AG09309 (cell line): ENCODE data around the gene RPL10A.

ENCODE experiments used
- DNase-seq: peaks from one replicate; pipeline ENCODE4 v3.0.0-alpha.2; 2010; ENCODE audit warnings: low read depth
- H3K4me3 ChIP-seq: 2 replicates; pipeline ENCODE4 v1.5.1; 2011; ENCODE audit warnings: mild to moderate bottlenecking, low read depth, low read length, moderate library complexity; ENCODE audit not compliant: control insufficient read depth
- TF ChIP-seq, protein P1 (sequence below): IDR thresholded peaks from 2 replicates; pipeline ENCODE4 v1.5.1; 2011; ENCODE audit warnings: mild to moderate bottlenecking, low read depth, low read length, inconsistent platforms; ENCODE audit not compliant: insufficient read depth, control insufficient read depth; ENCODE audit errors: missing control alignments

RPL10A gene

DNA sequence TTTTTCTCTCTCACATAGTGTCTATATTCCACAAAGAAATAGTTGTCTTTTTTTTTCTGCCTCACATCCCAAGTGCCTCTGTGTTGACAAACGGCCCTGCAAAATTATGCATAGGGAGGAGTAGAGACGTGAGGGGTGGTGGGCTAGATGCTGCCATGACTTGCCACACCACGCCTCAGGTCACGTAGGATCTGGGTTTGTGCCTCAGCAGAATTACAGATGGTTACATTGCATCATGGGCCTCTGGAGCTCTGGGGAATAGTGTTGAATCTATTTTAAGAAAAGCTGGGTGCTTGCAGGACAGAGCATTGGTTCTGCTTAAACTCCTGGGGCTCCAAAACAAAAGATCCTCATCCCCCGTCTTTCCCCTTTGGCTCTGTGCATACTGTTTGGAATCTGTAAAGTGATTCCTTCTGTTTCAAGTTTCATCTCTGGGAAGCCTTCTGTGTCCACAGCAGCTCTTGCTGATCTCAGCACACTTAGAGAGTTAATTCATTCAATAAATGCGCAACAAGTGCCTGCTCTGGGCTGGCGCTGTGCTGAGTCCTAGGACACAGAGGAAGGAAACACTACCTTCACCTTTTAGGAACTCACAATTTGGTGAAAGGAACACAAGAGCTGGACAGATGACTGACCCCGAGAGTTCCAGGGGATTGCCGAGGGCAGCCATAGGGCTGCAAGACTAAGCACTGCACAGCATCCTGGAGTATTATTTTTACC is 13.7 kb upstream of the RPL10A start:
- H3K4me3 ChIP-seq: no peak overlapping the region
- DNase-seq: no peak
- TF ChIP-seq, protein P1, sequence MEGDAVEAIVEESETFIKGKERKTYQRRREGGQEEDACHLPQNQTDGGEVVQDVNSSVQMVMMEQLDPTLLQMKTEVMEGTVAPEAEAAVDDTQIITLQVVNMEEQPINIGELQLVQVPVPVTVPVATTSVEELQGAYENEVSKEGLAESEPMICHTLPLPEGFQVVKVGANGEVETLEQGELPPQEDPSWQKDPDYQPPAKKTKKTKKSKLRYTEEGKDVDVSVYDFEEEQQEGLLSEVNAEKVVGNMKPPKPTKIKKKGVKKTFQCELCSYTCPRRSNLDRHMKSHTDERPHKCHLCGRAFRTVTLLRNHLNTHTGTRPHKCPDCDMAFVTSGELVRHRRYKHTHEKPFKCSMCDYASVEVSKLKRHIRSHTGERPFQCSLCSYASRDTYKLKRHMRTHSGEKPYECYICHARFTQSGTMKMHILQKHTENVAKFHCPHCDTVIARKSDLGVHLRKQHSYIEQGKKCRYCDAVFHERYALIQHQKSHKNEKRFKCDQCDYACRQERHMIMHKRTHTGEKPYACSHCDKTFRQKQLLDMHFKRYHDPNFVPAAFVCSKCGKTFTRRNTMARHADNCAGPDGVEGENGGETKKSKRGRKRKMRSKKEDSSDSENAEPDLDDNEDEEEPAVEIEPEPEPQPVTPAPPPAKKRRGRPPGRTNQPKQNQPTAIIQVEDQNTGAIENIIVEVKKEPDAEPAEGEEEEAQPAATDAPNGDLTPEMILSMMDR: no peak

DNA sequence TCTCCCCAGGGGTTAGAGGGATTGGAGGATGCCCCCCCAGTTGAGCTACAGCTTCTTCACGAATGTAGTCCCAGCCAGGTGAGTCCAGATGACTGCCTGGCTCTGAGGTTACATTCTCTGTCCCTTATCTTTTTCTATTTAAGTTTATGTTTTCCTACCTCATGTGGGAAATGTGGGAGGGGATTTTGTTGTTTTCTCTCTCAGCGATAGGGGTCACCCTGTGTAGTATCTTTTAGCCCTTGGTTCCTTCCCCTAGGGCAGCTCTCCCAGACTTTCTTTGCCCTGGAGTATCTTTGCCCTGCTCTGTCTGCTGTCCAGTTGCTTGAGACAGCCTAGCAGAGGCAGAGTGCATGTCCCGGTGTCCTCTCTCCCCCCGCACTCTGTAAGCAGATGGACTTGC is 10.3 kb upstream of the RPL10A start:
- DNase-seq: no peak
- H3K4me3 ChIP-seq: no peak overlapping the region
- TF ChIP-seq, protein P1: no peak

DNA sequence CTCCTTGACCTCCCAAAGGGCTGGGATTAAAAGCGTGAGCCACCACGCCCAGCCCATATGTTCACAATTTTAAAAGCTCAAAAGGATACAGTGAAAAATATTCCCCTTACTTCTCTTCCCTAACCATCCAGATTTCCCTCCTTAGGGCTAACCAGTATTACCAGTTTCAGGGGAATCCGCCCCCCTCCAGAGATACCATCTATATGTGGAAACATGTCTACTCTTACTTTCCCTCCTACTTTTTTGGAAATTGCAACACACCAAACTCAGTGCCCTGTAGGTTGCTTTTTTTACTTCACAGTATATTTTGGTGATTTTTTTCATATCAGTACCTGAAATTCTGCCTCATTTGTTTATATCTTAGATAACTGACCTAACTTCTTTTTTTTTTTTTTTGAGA is 6.9 kb upstream of the RPL10A start:
- no peak for DNase-seq
- TF ChIP-seq, protein P1: no peak
- H3K4me3 ChIP-seq: no peak overlapping the region

DNA sequence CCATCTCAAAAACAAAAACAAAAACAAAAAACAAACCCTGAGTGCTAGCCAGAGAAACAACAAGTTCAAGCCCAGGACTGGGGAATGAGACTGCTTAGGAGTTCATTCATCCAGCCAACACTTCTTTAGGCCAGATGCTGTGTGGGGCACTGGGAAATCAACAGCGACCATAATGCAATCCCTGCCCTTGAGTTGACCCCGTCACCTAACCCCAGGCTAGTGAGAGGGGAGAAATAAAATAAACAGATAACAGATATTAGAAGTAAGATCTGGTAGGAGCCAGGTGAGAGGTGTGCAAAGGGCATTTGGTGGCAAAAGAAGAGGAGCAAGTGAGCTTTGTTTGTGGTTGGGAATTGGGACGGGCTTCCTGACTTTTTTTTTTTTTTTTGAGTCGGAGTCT is 4.9 kb upstream of the RPL10A start:
- DNase-seq: no peak
- TF ChIP-seq, protein P1: no peak
- H3K4me3 ChIP-seq: no peak overlapping the region

DNA sequence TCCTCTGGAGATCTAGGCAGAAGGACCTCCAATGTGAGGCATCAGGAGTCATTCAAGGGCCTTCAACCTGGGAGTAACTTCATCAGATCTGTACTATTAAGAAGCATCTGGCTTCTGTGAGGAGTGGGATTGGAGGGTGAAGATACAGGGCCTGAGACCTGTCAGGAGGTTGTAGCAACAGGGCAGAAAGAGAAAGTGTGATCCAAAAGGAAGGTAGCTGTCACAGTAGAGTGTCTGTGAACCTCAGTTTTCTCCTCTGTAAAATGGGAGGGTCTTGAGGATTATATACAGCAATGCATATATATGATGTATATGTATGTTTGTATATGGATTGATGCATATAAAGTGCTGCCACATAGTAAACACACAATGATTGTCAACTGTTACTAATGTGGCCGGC is 2.6 kb upstream of the RPL10A start:
- DNase-seq: no peak
- TF ChIP-seq, protein P1: no peak
- no peak overlapping the region for H3K4me3 ChIP-seq

DNA sequence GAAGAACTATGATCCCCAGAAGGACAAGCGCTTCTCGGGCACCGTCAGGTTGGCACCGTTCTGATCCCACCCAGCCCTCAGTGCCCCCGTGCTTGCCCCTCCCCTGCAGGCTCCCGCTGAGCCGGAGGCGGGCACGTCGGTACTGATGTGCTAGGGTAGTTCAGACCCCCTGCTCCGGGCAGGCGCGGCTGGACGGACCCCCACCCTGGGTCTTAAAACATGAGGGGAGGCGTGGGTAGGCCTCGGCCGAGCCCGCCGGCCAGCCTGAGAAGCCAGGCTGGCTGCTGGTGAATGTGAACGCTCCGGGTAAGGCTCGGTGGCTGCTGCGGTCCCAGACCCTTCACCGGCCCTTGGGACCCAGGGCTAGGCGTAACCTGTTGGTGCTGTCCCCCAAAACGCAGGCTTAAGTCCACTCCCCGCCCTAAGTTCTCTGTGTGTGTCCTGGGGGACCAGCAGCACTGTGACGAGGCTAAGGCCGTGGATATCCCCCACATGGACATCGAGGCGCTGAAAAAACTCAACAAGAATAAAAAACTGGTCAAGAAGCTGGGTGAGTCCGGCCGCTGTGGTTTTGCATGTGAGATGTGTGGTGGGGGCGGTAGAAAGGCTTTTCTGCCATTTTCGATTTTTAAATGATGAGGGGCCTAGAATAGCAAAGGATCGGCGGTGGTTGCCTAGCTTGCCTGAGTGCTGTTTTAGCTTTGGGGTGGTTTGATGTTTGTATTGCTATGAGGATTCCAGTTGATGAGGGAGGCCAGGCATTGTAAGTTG is 964 bp downstream of the RPL10A start:
- no peak for DNase-seq
- H3K4me3 ChIP-seq: peak overlapping the region; percentile 96
- TF ChIP-seq, protein P1: no peak
